Measurements from ENCODE around the gene ZNF804A. TPM values are rescaled to one million over a fixed set of nuclear protein-coding genes. Genes with fewer than 3 reads are reported as not detected.

ZNF804A gene
- total RNA-seq, 3 donors from 2014 or later (not counting 1 experiment from before 2014, with no cell fraction given): 0.12 to 0.25 TPM; not detected in 1

DNA sequence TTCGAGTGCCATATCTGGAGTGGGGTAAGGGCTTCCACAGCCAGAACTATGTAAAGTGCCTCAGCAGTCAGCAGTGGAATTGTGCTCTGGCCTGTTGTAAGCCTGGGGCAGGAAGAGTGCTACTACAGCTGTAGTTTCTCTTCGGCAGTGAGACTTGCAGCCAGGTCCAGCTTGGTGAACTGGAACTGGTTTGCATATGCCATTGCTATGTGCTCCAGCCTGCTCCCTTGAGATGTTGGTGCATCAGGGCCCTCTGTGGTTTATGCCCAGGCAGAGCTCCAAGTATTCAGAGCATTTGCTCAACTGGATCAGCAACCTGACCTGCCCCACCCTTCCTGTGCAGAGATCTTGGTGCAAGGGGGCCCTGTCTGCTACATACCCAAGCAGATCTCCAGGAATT, 47.8 kb downstream of the ZNF804A start:
- intact Hi-C loops (cut with micrococcal nuclease): no loop called here
- WGBS (ENCODE audit: insufficient coverage): 65% methylated on average over 2 of the region's 2 CpGs
- Histone ChIP-seq H3K4me1 (ENCODE audit: control insufficient read depth, insufficient read depth, low read length) (no peaks in the 10 kb centered on the region), H3K4me3 (ENCODE audit: low read length) (no peak overlapping the region), H3K36me3 (ENCODE audit: control insufficient read depth, insufficient read depth, low read length) (no peaks in the 10 kb centered on the region), H3K9me3 (ENCODE audit: control insufficient read depth, insufficient read depth, low read length) (peaks cover 11% of the 10 kb centered on the region), H3K27ac (ENCODE audit: low read length) (no peak overlapping the region), H3K27me3 (ENCODE audit: control insufficient read depth, insufficient read depth, low read length) (no peaks in the 10 kb centered on the region)
- peaks cover 9 to 30% of the 10 kb centered on the region in 2 donors for H3K9me3 Mint-ChIP-seq
- no peak overlapping the region for H3K27ac Mint-ChIP-seq
- H3K36me3 Mint-ChIP-seq: no peaks in the 10 kb centered on the region
- ATAC-seq: no peak
- H3K27me3 Mint-ChIP-seq (ENCODE audit: low read depth in 2 of 2): no peaks in the 10 kb centered on the region
- no peak overlapping the region for H3K4me3 Mint-ChIP-seq
- TF ChIP-seq, protein P1, sequence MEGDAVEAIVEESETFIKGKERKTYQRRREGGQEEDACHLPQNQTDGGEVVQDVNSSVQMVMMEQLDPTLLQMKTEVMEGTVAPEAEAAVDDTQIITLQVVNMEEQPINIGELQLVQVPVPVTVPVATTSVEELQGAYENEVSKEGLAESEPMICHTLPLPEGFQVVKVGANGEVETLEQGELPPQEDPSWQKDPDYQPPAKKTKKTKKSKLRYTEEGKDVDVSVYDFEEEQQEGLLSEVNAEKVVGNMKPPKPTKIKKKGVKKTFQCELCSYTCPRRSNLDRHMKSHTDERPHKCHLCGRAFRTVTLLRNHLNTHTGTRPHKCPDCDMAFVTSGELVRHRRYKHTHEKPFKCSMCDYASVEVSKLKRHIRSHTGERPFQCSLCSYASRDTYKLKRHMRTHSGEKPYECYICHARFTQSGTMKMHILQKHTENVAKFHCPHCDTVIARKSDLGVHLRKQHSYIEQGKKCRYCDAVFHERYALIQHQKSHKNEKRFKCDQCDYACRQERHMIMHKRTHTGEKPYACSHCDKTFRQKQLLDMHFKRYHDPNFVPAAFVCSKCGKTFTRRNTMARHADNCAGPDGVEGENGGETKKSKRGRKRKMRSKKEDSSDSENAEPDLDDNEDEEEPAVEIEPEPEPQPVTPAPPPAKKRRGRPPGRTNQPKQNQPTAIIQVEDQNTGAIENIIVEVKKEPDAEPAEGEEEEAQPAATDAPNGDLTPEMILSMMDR (IDR thresholded peaks at IDR 0.05): no peak
- no peak for DNase-seq
- no peaks in the 10 kb centered on the region for H3K4me1 Mint-ChIP-seq

GRCh38 chr2:184646593-184646992, 48.3 kb downstream of the ZNF804A start:
- ATAC-seq (no peak), DNase-seq (no peak)
- TF ChIP-seq, protein P1 (IDR thresholded peaks at IDR 0.05): no peak
- H3K27ac Mint-ChIP-seq: no peak overlapping the region
- Histone ChIP-seq H3K27ac (ENCODE audit: low read length) (no peak overlapping the region), H3K27me3 (ENCODE audit: control insufficient read depth, insufficient read depth, low read length) (no peaks in the 10 kb centered on the region), H3K4me1 (ENCODE audit: control insufficient read depth, insufficient read depth, low read length) (no peaks in the 10 kb centered on the region), H3K36me3 (ENCODE audit: control insufficient read depth, insufficient read depth, low read length) (no peaks in the 10 kb centered on the region), H3K4me3 (ENCODE audit: low read length) (no peak overlapping the region), H3K9me3 (ENCODE audit: control insufficient read depth, insufficient read depth, low read length) (peaks cover 11% of the 10 kb centered on the region)
- H3K4me3 Mint-ChIP-seq: no peak overlapping the region
- H3K27me3 Mint-ChIP-seq (ENCODE audit: low read depth in 2 of 2): no peaks in the 10 kb centered on the region
- H3K36me3 Mint-ChIP-seq: no peaks in the 10 kb centered on the region
- H3K4me1 Mint-ChIP-seq: no peaks in the 10 kb centered on the region
- intact Hi-C loops (cut with micrococcal nuclease): no loop called here
- 87% methylated on average over 4 of the region's 4 CpGs for WGBS (ENCODE audit: insufficient coverage)
- H3K9me3 Mint-ChIP-seq: peaks cover 9 to 28% of the 10 kb centered on the region in 2 donors

DNA sequence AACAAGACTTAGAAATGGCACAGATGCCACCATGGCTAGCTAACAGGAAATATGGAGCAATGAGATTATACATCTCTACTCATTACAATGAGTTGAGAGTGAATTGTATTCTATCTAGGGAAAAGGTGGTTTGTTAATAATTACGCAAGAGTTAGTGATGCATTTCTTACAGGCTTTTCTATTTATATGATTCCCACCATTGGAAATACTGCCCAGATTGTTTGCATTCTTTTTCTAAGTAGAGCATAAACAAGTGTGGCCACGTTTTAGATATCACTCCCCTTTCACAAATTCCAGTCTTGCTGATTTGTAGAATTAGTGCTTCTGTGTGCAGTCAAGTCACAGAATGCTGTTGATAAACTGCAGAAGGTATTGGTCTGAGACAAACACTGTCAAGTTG, 56.6 kb downstream of the ZNF804A start:
- H3K27ac ChIP-seq (ENCODE audit: low read length): no peak overlapping the region
- H3K4me1 ChIP-seq (ENCODE audit: control insufficient read depth, insufficient read depth, low read length): no peaks in the 10 kb centered on the region
- H3K36me3 ChIP-seq (ENCODE audit: control insufficient read depth, insufficient read depth, low read length): no peaks in the 10 kb centered on the region
- DNase-seq (no peak), ATAC-seq (no peak)
- WGBS (ENCODE audit: insufficient coverage): 60% methylated on average over 1 of the region's 2 CpGs
- Mint-ChIP-seq H3K36me3 (peaks cover 7% of the 10 kb centered on the region), H3K4me3 (no peak overlapping the region), H3K9me3 (peaks cover 18 to 32% of the 10 kb centered on the region in 2 donors), H3K27me3 (ENCODE audit: low read depth in 2 of 2) (no peaks in the 10 kb centered on the region), H3K4me1 (no peaks in the 10 kb centered on the region), H3K27ac (no peak overlapping the region)
- TF ChIP-seq, protein P1 (IDR thresholded peaks at IDR 0.05): no peak
- H3K9me3 ChIP-seq (ENCODE audit: control insufficient read depth, insufficient read depth, low read length): peaks cover 9% of the 10 kb centered on the region
- no peaks in the 10 kb centered on the region for H3K27me3 ChIP-seq (ENCODE audit: control insufficient read depth, insufficient read depth, low read length)
- no peak overlapping the region for H3K4me3 ChIP-seq (ENCODE audit: low read length)
- intact Hi-C loops (cut with micrococcal nuclease): no loop called here

GRCh38 chr2:184677171-184677570, 78.8 kb downstream of the ZNF804A start:
- H3K4me1 Mint-ChIP-seq: no peaks in the 10 kb centered on the region
- no CpG with 5 or more reads among the region's 2 CpGs for WGBS (ENCODE audit: insufficient coverage)

More at GRCh38 chr2:184677171-184677570, 78.8 kb downstream of the ZNF804A start:
- Histone ChIP-seq H3K4me1 (ENCODE audit: control insufficient read depth, insufficient read depth, low read length) (no peaks in the 10 kb centered on the region), H3K27ac (ENCODE audit: low read length) (no peak overlapping the region), H3K36me3 (ENCODE audit: control insufficient read depth, insufficient read depth, low read length) (no peaks in the 10 kb centered on the region), H3K27me3 (ENCODE audit: control insufficient read depth, insufficient read depth, low read length) (no peaks in the 10 kb centered on the region), H3K4me3 (ENCODE audit: low read length) (no peak overlapping the region), H3K9me3 (ENCODE audit: control insufficient read depth, insufficient read depth, low read length) (peaks cover 6% of the 10 kb centered on the region)
- intact Hi-C loops (cut with micrococcal nuclease): no loop called here
- DNase-seq (no peak), ATAC-seq (no peak)
- TF ChIP-seq, protein P1 (IDR thresholded peaks at IDR 0.05): no peak
- H3K36me3 Mint-ChIP-seq: no peaks in the 10 kb centered on the region
- peaks cover 2 to 8% of the 10 kb centered on the region in 2 donors for H3K9me3 Mint-ChIP-seq
- no peak overlapping the region for H3K27ac Mint-ChIP-seq
- no peak overlapping the region for H3K4me3 Mint-ChIP-seq
- no peaks in the 10 kb centered on the region for H3K27me3 Mint-ChIP-seq (ENCODE audit: low read depth in 2 of 2)
